GM20000 (cell line): ENCODE measurements around the gene VWF.

Source experiments
- DNase-seq: peaks from one replicate; pipeline ENCODE4 v3.0.0; 2012; ENCODE audit warnings: low spot score
- CTCF ChIP-seq: IDR thresholded peaks from 2 replicates; pipeline ENCODE4 v1.5.1; 2012; ENCODE audit warnings: mild to moderate bottlenecking, control low read depth; ENCODE audit errors: extremely low read depth, missing control alignments

The VWF gene

DNA sequence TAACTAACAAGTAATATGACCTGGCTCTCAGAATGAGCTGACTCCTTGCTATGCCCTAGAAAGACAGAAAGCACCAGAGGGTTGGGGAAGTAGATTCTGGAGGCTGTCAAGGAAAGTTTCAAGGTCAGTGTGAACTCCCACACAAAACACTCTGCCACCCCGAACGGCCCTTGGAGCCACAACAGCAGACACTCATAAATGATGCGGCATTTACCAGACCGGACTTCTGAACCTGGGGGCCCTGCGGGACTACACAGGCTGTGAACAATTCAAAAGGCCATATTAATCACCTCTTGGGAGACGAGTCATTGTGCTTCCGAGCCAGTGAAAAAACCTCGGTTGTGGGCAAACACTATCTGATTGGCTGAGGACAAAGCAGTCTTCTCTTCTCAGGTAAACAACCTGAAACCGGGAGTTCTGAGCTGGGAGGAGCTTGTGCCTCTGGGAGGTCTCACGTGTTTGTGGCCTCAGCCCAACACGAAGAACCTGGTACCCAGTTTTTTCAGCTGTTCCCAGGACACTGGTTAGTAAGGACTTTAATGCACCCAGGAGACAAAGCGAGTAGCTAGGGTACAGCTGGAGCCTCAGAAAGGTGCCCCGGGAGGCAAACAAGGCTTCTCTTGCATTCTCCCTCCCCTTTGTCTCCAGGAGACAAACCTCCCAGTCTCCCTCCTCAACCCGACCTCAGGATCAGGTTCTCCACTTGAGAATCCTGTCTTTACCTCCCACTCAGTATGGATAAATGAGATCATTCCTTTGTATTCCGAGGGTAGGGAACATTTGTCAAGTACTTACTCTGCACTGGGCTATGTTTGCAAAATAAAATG is 35.3 kb downstream of the VWF start:
- TF ChIP-seq CTCF, result no peak
- DNase-seq, result no peak

- no peak for DNase-seq
- TF ChIP-seq CTCF, result no peak
Observed at GRCh38 chr12:6086316-6086715, 38.2 kb downstream of the VWF start.

GRCh38 chr12:6085841-6086240 is 38.6 kb downstream of the VWF start:
- no peak for TF ChIP-seq CTCF
- DNase-seq, result no peak

DNA sequence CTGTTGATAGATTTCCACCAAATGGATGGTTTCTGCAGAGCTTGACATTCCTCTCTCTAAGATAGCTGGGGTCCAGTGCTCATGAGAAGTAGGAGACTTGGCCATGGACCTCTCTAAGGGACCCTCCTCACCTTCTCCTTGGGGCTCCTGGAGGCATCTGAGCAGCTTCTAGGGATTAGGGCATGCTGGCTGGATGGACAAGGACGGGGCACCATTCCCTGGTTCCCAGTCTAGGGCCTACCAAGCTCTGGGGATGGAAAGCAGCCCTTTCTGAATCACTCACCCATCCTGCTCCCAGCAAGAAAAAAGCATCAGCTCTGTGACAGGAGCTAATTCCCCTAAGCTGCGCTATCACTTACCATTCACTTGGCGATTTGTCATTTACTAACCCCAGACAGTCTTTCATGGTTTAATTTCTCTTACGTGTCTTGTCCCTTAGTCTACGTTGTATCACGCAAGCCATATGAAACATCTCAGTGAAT is 39.5 kb downstream of the VWF start:
- no peak for DNase-seq
- no peak for TF ChIP-seq CTCF

GRCh38 chr12:6084261-6084968 is 40.1 kb downstream of the VWF start:
- no peak for DNase-seq
- no peak for TF ChIP-seq CTCF

DNA sequence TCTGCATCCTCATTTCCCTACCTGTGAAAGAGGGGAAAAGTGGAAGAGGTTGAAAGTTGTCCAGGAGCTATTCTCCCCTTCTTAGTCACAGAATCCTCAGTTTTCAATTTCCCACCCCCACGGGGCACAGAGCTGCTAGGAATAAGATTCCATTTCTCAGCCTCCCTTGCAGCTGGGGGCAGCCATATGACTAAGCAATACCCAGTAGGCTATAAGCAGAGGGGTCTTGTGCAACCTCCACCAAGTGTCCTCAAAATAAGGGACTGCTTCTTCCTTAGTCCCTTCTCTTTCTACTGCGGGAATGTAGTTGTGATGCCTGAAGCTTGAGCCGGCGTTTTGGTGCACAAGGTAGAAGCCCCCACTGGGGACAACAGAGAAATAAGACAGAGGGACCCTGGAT is 40.9 kb downstream of the VWF start:
- TF ChIP-seq CTCF, result no peak
- no peak for DNase-seq

DNA sequence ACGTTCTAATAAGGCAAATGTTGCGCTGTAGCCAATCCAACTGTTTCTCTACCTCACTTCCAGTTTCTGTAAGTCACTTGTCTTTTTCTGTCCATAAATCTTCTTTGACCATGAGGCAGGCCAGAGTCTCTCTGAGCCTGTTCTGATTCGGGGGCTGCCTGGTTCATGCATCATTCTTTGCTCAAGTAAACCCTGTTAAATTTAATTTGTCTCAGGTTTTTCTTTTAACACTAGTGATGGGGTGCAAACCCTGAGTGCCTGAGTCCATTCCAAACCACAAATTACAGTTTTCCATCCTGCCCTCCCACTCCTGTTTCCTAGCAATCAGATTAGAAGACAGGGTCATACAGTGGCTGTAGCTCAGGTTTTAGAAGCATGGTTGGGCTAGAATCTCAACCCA is 41.9 kb downstream of the VWF start:
- TF ChIP-seq CTCF, result no peak
- no peak for DNase-seq
